Amniotic stem cell (primary cell): ENCODE data around the gene SPRR2E.
"Not testable (repeated sequence)": the region's sequence is repeated elsewhere in the genome, so short reads cannot be mapped to it uniquely, and the experiment has no call there.

Source experiments
- DNase-seq: peaks from one replicate; lab custom pipeline; 2025; lab: John Stamatoyannopoulos, UW

Gene SPRR2E

GRCh38 chr1:153058826-153059784, 35.2 kb downstream of the SPRR2E start:
- no peak for DNase-seq

GRCh38 chr1:153058154-153058553, 36.2 kb downstream of the SPRR2E start:
- no peak for DNase-seq

DNA sequence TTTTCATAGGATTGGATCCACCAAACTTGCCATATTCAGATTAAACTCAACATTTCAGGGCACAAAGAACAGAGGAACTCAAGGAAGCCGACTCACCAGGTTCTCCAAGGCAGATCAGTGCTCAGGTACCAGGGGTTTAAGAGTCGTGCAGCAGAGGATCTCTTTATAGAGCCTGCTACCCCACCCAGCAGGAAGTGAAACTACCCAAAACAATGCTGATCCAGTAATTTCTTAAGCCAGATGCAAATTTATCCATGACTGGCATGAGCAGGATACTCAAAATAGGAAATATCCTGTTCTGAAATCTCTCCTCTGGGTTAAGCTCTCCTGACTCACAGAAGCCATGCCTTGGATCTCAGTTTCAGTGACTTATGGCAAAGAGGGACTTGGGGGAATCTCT, 37.0 kb downstream of the SPRR2E start, which contains the start of gene SPRR2A:
SPRR2A (minus strand) TSS at position 138 of the 400 bp plus-strand sequence. CDS start 777 bp downstream, outside the sequence.
- DNase-seq, result no peak

DNA sequence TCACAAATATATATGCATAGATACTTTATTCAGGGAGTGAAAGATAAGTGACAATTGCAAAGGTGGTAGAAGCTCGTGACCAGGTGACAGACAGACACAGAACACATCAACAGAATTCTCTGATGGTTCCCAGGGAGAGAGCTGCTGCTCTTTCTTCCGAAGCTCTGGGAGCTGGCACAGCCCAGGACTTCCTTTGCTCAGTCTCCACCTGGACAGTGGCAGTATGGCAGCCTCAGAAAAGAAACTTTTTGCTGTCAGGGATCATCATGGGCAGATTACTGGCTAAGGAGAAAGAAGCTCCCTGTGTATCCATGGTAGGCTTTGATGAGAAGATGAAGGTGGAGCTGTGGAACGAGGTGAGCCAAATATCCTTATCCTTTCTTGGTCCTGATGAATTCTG, 38.2 kb downstream of the SPRR2E start:
- DNase-seq, result not testable (repeated sequence)

- DNase-seq, result no peak
Measured at GRCh38 chr1:153049211-153049610, 45.1 kb downstream of the SPRR2E start.
